Measurements from ENCODE around the gene ACTG1.

The ACTG1 gene

GRCh38 chr17:81553018-81553615 lies 40.5 kb upstream of the ACTG1 start:
- Histone ChIP-seq H3K4me3 (ENCODE audit: severe bottlenecking) (peak overlapping the region; percentile 93), H3K27ac (ENCODE audit: poor library complexity, severe bottlenecking) (peak overlapping the region; percentile 91), H3K4me1 (ENCODE audit: insufficient read depth, poor library complexity, severe bottlenecking) (peaks cover 8% of the 10 kb centered on the region), H3K36me3 (ENCODE audit: low read depth) (peaks cover 34% of the 10 kb centered on the region), H3K9me3 (ENCODE audit: severe bottlenecking) (no peaks in the 10 kb centered on the region), H3K27me3 (ENCODE audit: insufficient read depth, poor library complexity, severe bottlenecking) (no peaks in the 10 kb centered on the region)
- ATAC-seq (ENCODE audit: low read depth): peak; percentile 71
- no peak for TF ChIP-seq CTCF (IDR thresholded peaks at IDR 0.05; ENCODE audit: poor library complexity, severe bottlenecking)
- DNase-seq (ENCODE audit: low spot score): peak; percentile 86

DNA sequence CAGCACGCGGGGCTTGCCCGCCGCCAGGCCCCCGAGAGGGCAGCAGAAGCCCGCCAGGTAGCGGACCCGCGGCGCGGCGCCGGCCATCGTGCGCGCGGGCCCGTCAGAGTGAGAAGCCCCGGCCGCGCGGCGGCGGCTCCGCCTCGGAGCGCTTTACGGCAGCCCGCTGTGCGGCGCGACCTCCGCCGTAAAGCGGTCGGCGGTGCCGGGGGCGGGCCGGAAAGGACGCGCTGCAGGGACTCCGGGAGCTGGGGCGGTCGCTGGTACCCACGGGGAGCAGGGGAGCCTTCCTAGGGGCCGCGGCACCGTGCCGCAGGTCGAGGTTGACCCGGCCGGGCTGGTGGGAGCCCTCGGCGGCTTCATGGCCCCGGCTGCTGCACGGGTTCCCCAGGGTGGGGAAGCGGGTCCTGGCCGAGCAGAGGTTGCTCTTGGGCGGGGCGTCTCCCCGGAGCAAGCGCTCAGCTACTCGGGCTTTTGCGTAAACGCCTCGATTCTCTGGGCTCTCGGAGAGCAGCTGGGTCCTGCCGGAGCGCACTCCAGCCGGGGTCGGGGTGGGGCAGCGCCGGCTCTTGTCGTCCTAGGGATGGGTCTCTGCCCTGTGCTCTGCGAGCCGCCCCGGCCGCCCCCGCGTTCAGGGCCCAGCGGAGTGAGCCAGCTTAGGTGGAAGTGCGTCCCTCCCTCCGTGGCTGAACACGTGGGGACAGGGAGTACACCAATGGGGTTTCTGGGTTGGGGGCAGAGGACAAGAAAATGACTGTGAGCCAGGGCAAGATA lies 39.8 kb upstream of the ACTG1 start, which contains the start of gene FAAP100:
TSS of gene FAAP100 (minus strand) at position 110 of the 774 bp plus-strand sequence. CDS start at position 87, 23 bp downstream.
- H3K36me3 ChIP-seq (ENCODE audit: low read depth): peaks cover 34% of the 10 kb centered on the region
- peak within 1 kb of the TSS; percentile 91 for H3K27ac ChIP-seq (ENCODE audit: poor library complexity, severe bottlenecking)
- peaks cover 8% of the 10 kb centered on the region for H3K4me1 ChIP-seq (ENCODE audit: insufficient read depth, poor library complexity, severe bottlenecking)
- no peaks in the 10 kb centered on the region for H3K9me3 ChIP-seq (ENCODE audit: severe bottlenecking)
- H3K4me3 ChIP-seq (ENCODE audit: severe bottlenecking): peak within 1 kb of the TSS; percentile 93
- no peak for TF ChIP-seq CTCF (IDR thresholded peaks at IDR 0.05; ENCODE audit: poor library complexity, severe bottlenecking)
- H3K27me3 ChIP-seq (ENCODE audit: insufficient read depth, poor library complexity, severe bottlenecking): no peaks in the 10 kb centered on the region
- DNase-seq (ENCODE audit: low spot score): peak; percentile 79
- ATAC-seq (ENCODE audit: low read depth): peak; percentile 49

DNA sequence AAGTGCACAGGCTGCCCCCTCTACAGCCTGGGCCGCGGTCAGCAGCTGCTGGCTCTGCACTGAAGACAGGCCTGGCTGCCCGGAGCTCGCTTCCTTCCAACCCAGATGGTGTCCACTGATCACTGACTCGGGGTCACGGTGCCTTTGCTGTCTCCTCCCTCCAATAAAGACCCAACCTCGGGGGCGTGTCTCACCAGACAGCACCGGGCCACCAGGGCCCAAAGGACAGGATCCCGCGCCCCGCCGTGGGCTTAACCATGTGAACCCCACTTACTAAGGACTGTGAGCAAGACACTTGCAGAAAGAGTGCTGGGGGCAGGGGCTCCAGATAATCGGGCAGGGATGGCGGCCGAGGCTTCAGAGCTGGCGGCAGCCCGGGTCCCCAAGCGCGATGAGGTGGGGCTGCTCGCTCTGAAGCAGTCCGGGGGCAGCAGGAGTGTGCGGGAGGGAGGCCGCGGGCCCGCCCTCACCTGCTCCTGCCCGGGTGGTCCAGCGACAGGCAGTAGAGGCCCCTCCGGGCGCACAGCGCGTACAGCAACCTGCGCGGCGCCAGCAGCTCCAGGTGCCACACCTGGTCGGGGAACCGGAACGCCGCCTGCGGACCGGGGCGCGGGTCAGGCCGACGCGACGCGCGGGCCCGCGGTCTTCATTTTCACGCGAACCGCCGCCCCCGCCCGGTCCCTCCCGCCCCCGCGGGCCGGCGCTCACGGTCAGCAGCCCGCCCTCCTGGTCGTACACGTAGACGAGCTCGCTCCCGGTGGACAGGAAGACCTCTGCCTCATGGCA lies 39.1 kb upstream of the ACTG1 start:
- no peak for ATAC-seq (ENCODE audit: low read depth)
- H3K27me3 ChIP-seq (ENCODE audit: insufficient read depth, poor library complexity, severe bottlenecking): no peaks in the 10 kb centered on the region
- no peaks in the 10 kb centered on the region for H3K9me3 ChIP-seq (ENCODE audit: severe bottlenecking)
- TF ChIP-seq CTCF (IDR thresholded peaks at IDR 0.05; ENCODE audit: poor library complexity, severe bottlenecking): no peak
- H3K4me1 ChIP-seq (ENCODE audit: insufficient read depth, poor library complexity, severe bottlenecking): peaks cover 8% of the 10 kb centered on the region
- DNase-seq (ENCODE audit: low spot score): peak; percentile 70
- peaks cover 39% of the 10 kb centered on the region for H3K36me3 ChIP-seq (ENCODE audit: low read depth)
- peak overlapping the region; percentile 93 for H3K4me3 ChIP-seq (ENCODE audit: severe bottlenecking)
- H3K27ac ChIP-seq (ENCODE audit: poor library complexity, severe bottlenecking): peak overlapping the region; percentile 91

DNA sequence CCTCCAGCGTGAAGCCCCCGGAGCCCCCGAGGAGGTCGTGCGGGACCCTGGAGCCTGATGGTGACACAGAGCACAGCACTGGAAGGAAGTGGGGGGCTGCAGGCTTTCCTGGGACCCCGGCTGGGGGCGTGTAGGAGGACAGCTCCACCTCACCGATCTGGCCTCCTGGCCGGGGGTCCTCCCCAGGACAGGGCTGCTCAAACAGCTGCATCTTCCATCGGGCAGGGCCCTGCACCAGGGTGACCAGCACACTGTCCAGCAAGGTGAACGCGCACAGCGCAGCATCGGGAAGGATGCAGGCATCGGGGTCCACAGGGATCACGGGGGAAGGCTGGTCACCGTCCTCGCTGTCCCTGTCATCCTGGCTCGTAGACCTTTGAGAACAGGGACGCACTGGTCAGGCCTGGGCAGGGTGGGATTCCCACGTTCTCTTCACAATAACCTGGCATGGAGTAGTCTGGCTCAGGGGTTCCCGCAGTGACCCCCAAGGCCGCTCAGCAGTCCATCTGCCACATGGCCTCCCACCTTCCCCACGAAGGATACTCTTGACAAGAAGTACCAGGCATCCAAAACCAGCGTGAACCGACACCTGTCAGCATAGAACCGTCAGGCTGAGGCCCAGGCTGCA lies 38.3 kb upstream of the ACTG1 start:
- no peak for TF ChIP-seq CTCF (IDR thresholded peaks at IDR 0.05; ENCODE audit: poor library complexity, severe bottlenecking)
- H3K4me3 ChIP-seq (ENCODE audit: severe bottlenecking): peak overlapping the region; percentile 93
- H3K9me3 ChIP-seq (ENCODE audit: severe bottlenecking): no peaks in the 10 kb centered on the region
- no peak overlapping the region for H3K27ac ChIP-seq (ENCODE audit: poor library complexity, severe bottlenecking)
- H3K36me3 ChIP-seq (ENCODE audit: low read depth): peaks cover 46% of the 10 kb centered on the region
- peak; percentile 67 for DNase-seq (ENCODE audit: low spot score)
- no peak for ATAC-seq (ENCODE audit: low read depth)
- H3K27me3 ChIP-seq (ENCODE audit: insufficient read depth, poor library complexity, severe bottlenecking): no peaks in the 10 kb centered on the region
- peaks cover 8% of the 10 kb centered on the region for H3K4me1 ChIP-seq (ENCODE audit: insufficient read depth, poor library complexity, severe bottlenecking)
